WTC11 (cell line): ENCODE results near the gene FRS2. TPM values are rescaled to one million over a fixed set of nuclear protein-coding genes. Genes with fewer than 3 reads are reported as not detected.

Experiments used
- ATAC-seq: fragments of 200-7000 bp; cut with Tn5 transposase; 2 replicates; pipeline ENCODE4 v1.10.0; 2021; ENCODE audit warnings: mild to moderate bottlenecking, moderate library complexity
- CTCF ChIA-PET: fragments of 300-600 bp; sonication (Branson Sonifier 250); formaldehyde crosslinking; loops from one replicate; lab custom pipeline; 2021; ENCODE audit warnings: antibody characterized with exemption; lab: Charles Lee
- POLR2A ChIA-PET: fragments of 350-600 bp; sonication (Branson Sonifier 250); formaldehyde crosslinking; loops from one replicate; lab custom pipeline; 2021; ENCODE audit warnings: antibody characterized with exemption; lab: Charles Lee
- DNase-seq: peaks from one replicate; pipeline ENCODE4 v3.0.0; 2021; ENCODE audit warnings: low spot score
- H3K27ac Mint-ChIP-seq: 2 replicates; pipeline ENCODE4 v1.8.0; 2021; ENCODE audit warnings: mixed read lengths
- H3K27me3 Mint-ChIP-seq: 2 replicates; pipeline ENCODE4 v1.8.0; 2021; ENCODE audit warnings: low read depth, mild to moderate bottlenecking, moderate library complexity, mixed read lengths
- H3K36me3 Mint-ChIP-seq: 2 replicates; pipeline ENCODE4 v1.8.0; 2021; ENCODE audit warnings: mixed read lengths
- H3K4me1 Mint-ChIP-seq: 2 replicates; pipeline ENCODE4 v1.8.0; 2022; ENCODE audit warnings: mixed read lengths
- H3K4me3 Mint-ChIP-seq: 2 replicates; pipeline ENCODE4 v1.8.0; 2021; ENCODE audit warnings: mild to moderate bottlenecking, moderate library complexity, mixed read lengths
- H3K9me3 Mint-ChIP-seq: 2 replicates; pipeline ENCODE4 v1.8.0; 2021; ENCODE audit warnings: mixed read lengths
- AR ChIP-seq: fragments of 250-450 bp; sonication (Bioruptor Pico); IDR thresholded peaks from 2 replicates; pipeline ENCODE4 v1.9.0; 2021; ENCODE audit warnings: mild to moderate bottlenecking
- ATF1 ChIP-seq: sonication (generic); formaldehyde crosslinking; IDR thresholded peaks from 2 replicates; pipeline ENCODE4 v1.8.1; 2023; ENCODE audit warnings: mild to moderate bottlenecking, moderate library complexity, missing genetic modification reagents
- EMX1 ChIP-seq: fragments of 250-450 bp; sonication (Bioruptor Pico); IDR thresholded peaks from 2 replicates; pipeline ENCODE4 v1.8.0; 2021; ENCODE audit warnings: mild to moderate bottlenecking
- ETV6 ChIP-seq: sonication (generic); formaldehyde crosslinking; IDR thresholded peaks from 2 replicates; pipeline ENCODE4 v1.8.1; 2022; ENCODE audit warnings: mild to moderate bottlenecking, missing genetic modification reagents
- HMGA2 ChIP-seq: fragments of 250-450 bp; sonication (Bioruptor Pico); IDR thresholded peaks from 2 replicates; pipeline ENCODE4 v1.4.0; 2021; ENCODE audit warnings: mild to moderate bottlenecking, moderate library complexity
- KAT7 ChIP-seq: sonication (generic); formaldehyde crosslinking; IDR thresholded peaks from 2 replicates; pipeline ENCODE4 v1.8.1; 2023; ENCODE audit warnings: missing genetic modification reagents, mild to moderate bottlenecking, borderline replicate concordance
- MAX ChIP-seq: sonication (generic); formaldehyde crosslinking; IDR thresholded peaks from 2 replicates; pipeline ENCODE4 v1.8.0; 2022; ENCODE audit warnings: mild to moderate bottlenecking, missing genetic modification reagents
- MLX ChIP-seq: sonication (generic); formaldehyde crosslinking; IDR thresholded peaks from 2 replicates; pipeline ENCODE4 v1.8.1; 2023; ENCODE audit warnings: mild to moderate bottlenecking, missing genetic modification reagents, moderate library complexity
- NFATC4 ChIP-seq: fragments of 250-450 bp; sonication (Bioruptor Pico); IDR thresholded peaks from 2 replicates; pipeline ENCODE4 v1.9.0; 2021; ENCODE audit warnings: mild to moderate bottlenecking
- NR2C2 ChIP-seq: sonication (generic); formaldehyde crosslinking; IDR thresholded peaks from 2 replicates; pipeline ENCODE4 v1.8.0; 2022; ENCODE audit warnings: mild to moderate bottlenecking, missing genetic modification reagents
- SP1 ChIP-seq: sonication (generic); formaldehyde crosslinking; conservative IDR thresholded peaks from 2 replicates; pipeline ENCODE4 v1.8.1; 2022; ENCODE audit warnings: missing genetic modification reagents
- TCF7 ChIP-seq: sonication (generic); formaldehyde crosslinking; IDR thresholded peaks from 2 replicates; pipeline ENCODE4 v1.8.0; 2022; ENCODE audit warnings: mild to moderate bottlenecking, low read depth, missing genetic modification reagents, moderate library complexity
- ZNF138 ChIP-seq: sonication (generic); formaldehyde crosslinking; conservative IDR thresholded peaks from 2 replicates; pipeline ENCODE4 v1.8.1; 2022; ENCODE audit warnings: mild to moderate bottlenecking, moderate library complexity, missing genetic modification reagents
- ZNF423 ChIP-seq: fragments of 250-450 bp; sonication (Bioruptor Pico); IDR thresholded peaks from 2 replicates; pipeline ENCODE4 v2.1.2; 2022; ENCODE audit warnings: mild to moderate bottlenecking, moderate library complexity
- ZNF425 ChIP-seq: fragments of 250-450 bp; sonication (Bioruptor Pico); conservative IDR thresholded peaks from 2 replicates; pipeline ENCODE4 v1.9.0; 2021; ENCODE audit warnings: mild to moderate bottlenecking
- total RNA-seq: library from RNA; stranded (reverse); gene quantifications from 3 replicates; pipeline ENCODE4 v1.2.3, GENCODE V29; 2021
- TF ChIP-seq, protein P1 (sequence below): sonication (generic); formaldehyde crosslinking; IDR thresholded peaks from 2 replicates; pipeline ENCODE4 v1.8.1; 2022; ENCODE audit warnings: missing genetic modification reagents, borderline replicate concordance

FRS2 gene
- total RNA-seq, 1 experiment from 2014 or later: 26.1 TPM

DNA sequence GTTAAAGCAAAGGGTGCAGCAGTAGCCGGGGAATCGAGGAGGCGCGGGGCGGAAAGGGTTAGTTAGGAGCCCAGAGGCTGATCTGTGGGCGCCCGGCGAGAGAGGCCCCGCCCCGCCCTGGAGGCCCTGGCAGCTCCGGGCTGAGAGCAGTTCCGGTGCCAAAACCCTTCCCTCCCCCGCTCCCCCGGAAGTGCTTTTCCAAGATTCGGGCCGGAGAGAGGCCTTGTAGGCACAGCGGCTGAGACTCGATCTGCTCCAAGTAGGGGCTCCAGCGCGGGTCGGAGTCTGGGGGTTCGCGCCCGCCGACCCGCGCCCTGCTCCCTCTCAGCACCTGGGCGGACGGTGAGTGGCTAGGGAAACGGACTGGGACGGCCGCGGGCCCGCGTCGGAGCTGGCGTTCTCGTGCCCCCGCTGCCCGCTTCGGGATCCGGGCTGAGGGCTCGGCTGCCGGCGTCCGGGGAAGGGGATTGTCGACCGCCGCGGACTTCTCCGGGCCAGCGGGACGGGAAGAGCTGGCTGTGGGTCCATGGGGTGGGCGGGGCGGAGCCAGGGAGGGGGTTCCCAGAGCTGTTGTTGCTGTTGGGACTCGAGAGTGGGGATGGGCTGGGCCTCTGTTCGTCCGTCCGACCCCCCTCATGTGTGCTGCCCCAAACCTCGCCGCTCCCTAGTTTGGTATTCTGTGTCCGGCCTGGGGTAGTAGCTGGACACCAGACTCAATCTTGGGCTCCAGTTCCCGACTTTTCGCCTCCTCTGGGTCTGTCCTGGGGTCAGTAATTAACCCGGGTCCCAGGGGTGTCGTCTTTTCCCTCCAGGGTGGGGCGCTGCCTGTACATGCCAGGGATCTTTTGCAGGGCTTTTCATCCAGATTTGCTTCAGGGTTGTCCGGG lies at the start of gene FRS2 (continued):
- TF ChIP-seq AR (CRISPR knock-in tag) (no peak), ETV6 (CRISPR knock-in tag) (peak; percentile 45), HMGA2 (CRISPR knock-in tag) (no peak), ZNF423 (CRISPR knock-in tag) (no peak), SP1 (CRISPR knock-in tag) (peak; percentile 72), NFATC4 (CRISPR knock-in tag) (no peak), EMX1 (no peak), MAX (CRISPR knock-in tag) (peak; percentile 59; the same call in 1 of the 2 replicates), ZNF425 (CRISPR knock-in tag) (no peak), KAT7 (CRISPR knock-in tag) (no peak), ZNF138 (CRISPR knock-in tag) (no peak), ATF1 (0 out of 2 replicates have a peak, but pooled peaks have one; percentile 69)
- TF ChIP-seq, protein P1, sequence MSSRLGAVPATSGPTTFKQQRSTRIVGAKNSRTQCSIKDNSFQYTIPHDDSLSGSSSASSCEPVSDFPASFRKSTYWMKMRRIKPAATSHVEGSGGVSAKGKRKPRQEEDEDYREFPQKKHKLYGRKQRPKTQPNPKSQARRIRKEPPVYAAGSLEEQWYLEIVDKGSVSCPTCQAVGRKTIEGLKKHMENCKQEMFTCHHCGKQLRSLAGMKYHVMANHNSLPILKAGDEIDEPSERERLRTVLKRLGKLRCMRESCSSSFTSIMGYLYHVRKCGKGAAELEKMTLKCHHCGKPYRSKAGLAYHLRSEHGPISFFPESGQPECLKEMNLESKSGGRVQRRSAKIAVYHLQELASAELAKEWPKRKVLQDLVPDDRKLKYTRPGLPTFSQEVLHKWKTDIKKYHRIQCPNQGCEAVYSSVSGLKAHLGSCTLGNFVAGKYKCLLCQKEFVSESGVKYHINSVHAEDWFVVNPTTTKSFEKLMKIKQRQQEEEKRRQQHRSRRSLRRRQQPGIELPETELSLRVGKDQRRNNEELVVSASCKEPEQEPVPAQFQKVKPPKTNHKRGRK (CRISPR knock-in tag): no peak

- DNase-seq: no peak
- POLR2A ChIA-PET: no interaction called here
- CTCF ChIA-PET: no interaction called here
- Mint-ChIP-seq H3K4me3 (no peak overlapping the region), H3K27ac (no peak overlapping the region), H3K4me1 (peaks cover 3% of the 10 kb centered on the region), H3K36me3 (no peaks in the 10 kb centered on the region), H3K9me3 (peaks cover 5% of the 10 kb centered on the region; the same call in 1 of the 2 replicates), H3K27me3 (no peaks in the 10 kb centered on the region)
- TF ChIP-seq MLX (CRISPR knock-in tag) (no peak), TCF7 (CRISPR knock-in tag) (no peak), NR2C2 (CRISPR knock-in tag) (no peak)
- ATAC-seq: no peak
Measured at GRCh38 chr12:69421548-69421947, 48.6 kb upstream of the FRS2 start.
